GM21786 (cell line): ENCODE data around the gene IL15RA.

ENCODE experiments used
- ATAC-seq: cut with Tn5 transposase; IDR thresholded peaks from one replicate; pipeline ENCODE4 v1.9.1; 2021; ENCODE audit not compliant: unreplicated experiment

IL15RA gene

DNA sequence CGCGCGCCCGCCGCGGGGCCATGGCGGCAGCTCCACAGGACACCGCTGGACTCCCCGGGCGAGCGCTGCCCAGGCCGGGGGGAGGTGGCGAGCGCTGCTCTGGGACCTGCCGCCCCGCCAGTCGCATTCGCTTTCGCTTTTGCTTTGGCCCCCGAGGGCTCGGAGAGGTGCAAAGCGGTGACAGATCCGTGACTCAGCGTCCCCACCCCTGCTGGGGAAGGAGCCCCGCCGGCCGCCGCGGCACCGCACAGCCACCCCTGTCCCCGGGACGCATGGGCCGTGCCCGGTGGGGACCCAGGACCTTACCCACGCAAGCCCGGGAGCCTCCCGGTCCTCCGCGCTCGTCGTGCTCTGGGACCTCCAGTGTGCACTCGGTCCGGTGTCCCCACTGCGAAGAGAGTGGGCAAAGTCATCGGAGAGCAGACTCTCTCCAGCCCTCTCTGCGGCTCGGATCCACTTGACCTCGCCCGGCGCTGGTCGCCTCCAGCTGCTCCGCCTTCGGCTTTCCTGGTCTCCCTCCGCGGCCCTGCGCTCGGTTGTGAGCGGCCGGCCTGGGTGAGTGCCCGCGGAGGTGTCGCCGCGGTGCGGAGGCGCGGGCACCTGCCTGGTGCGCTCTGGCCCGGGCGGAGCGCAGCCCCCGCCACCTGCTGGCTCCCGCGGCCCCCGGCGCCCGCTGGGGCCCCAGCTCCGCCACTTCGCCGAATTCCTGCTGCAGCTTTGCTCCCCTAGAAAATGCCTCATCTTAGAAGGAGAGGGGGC is at the start of gene IL15RA:
Gene IL15RA (minus strand): TSS at position 73 of the 759 bp plus-strand sequence. CDS start 51 bp downstream, at position 22.
- peak; percentile 50 for ATAC-seq

DNA sequence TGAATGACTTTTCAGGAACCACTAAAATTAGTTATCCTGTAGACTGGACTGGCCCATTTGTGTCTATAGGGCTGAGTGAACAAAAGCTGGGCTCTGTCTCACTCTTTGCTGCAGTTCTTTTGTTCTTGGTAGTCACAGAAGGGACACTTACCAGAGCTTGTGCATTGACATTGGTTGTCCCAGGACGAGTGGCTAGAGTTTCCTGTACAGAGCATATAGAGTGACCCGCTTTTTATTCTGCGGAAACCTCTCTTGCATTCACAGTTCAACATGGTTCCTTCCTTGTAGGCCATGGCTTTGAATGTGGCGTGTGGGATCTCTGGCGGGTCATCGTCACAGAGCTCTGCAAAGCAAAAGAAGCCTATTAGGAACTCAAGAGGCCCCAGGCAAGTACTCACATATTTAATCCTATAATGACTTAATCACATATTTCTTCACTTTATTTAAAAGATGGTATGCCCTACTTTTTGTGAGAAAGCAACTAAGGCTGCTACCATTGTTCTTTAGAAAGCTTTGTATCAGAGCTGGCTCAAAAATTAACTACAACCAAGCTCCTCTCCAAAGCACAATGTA is 48.4 kb upstream of the IL15RA start:
- no peak for ATAC-seq

- ATAC-seq: no peak
Observed at GRCh38 chr10:6024334-6024682, 47.0 kb upstream of the IL15RA start.

- no peak for ATAC-seq
Observed at GRCh38 chr10:6023661-6024333, 46.5 kb upstream of the IL15RA start.

DNA sequence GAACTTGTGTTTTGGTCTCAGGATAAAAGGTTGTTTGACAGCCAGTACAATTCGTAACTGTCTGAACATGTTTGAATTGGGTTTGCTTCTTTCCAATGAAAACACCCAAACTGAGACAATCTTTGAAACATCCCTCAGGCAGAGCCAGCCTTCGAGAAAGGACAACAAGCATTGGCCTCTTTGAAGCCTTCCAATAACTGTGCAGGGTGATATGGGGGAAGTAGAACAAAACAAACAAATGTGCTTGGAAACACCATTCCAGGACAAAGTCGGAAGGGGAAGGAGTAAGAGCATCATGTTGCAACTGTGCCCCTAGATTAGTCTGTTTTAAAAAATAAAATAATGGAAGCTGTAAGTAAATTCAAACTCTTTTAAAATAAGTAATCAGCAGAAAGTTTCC is 45.3 kb upstream of the IL15RA start:
- ATAC-seq: no peak

GRCh38 chr10:6020826-6021225 is 43.5 kb upstream of the IL15RA start:
- no peak for ATAC-seq

GRCh38 chr10:6019796-6020195 is 42.5 kb upstream of the IL15RA start:
- no peak for ATAC-seq

GRCh38 chr10:6019010-6019782 is 41.9 kb upstream of the IL15RA start:
- ATAC-seq: no peak

DNA sequence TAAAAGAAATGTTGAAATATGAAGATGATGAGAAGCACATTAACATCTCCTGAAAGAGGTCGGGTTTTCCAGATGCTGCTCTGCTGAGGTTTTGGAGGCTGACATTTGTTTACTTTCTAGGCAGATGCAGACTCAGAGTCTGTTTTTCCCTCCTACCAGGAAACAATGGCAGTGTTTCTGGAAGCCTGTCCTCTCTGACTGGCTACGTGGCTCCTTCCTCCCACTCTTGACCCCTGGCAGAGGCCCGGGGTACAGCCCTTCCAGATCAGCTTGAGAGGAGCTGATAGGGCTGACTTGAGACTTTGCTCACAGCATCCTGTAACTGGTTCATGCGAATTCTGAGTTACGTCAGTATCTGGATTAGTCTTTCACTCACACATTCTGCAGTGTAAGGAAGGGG is 41.1 kb upstream of the IL15RA start:
- no peak for ATAC-seq

- no peak for ATAC-seq
Observed at GRCh38 chr10:6017781-6018354, 40.5 kb upstream of the IL15RA start.

GRCh38 chr10:6014241-6014761 is 37.0 kb upstream of the IL15RA start:
- no peak for ATAC-seq

GRCh38 chr10:6013413-6014192 is 36.3 kb upstream of the IL15RA start:
- ATAC-seq: no peak

- no peak for ATAC-seq
Observed at GRCh38 chr10:6012121-6012905, 35.0 kb upstream of the IL15RA start.

GRCh38 chr10:6011558-6011957 is 34.2 kb upstream of the IL15RA start:
- ATAC-seq: no peak

DNA sequence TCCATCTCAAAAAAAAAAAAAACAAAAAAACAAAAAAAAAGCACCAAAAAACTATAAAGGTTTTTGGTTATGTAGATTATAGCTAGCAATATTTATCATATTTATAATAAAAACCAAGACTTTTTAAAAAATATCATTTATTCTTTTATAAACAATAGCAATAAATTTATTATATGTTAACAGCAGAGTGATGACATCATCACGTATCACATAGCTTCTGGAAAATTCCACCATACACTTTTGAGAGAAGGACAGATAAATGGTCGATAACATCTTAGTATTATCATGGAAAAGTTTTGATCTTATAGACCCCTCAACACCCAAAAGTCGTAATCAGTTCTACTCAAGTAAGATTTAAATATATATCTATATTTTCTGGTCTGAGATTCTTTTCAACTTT is 33.2 kb upstream of the IL15RA start:
- no peak for ATAC-seq

- no peak for ATAC-seq
Observed at GRCh38 chr10:6009961-6010360, 32.6 kb upstream of the IL15RA start.

- ATAC-seq: no peak
Observed at GRCh38 chr10:6009150-6009549, 31.8 kb upstream of the IL15RA start.

DNA sequence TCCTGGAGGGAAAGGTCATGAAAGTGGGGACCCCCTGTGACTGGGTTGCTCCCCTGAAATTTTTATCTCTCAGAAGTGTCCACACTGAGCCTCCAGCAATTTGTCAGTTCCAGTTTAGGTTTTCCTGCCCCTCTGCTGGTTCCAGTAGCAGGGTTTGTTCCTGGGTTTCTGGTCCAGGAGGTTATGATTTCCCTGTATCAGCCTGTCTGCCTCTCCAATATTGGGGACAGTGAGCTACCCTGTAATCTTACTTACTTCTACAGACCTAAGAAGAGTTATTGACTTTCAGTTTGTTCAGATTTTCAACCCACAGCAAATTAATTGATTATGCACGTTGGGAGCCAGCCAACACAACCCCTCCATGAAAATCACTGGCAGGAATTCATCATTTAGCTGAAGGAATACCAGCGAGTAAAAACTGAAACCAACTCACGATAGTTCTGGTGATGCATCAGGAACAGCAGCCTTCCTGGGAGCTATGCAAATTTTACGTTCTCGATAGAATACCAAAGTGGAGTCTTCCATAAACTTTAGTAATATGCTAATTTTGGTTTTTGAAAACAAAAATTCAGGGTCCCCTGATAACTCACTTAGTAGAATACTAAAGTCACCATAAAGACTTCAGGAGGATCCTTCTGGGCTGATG is 31.3 kb upstream of the IL15RA start:
- no peak for ATAC-seq

GRCh38 chr10:6006991-6007390 is 29.6 kb upstream of the IL15RA start:
- no peak for ATAC-seq
